Neural crest cell (in vitro differentiated cells): ENCODE measurements around the gene PTHLH. TPM values are rescaled to one million over a fixed set of nuclear protein-coding genes. Genes with fewer than 3 reads are reported as not detected.

Experiments
- DNase-seq: peaks from one replicate; pipeline ENCODE4 v3.0.0; 2021; ENCODE audit warnings: low read depth, mixed read lengths, low spot score
- H3K27ac Mint-ChIP-seq: one replicate; pipeline ENCODE4 v1.8.0; 2021; ENCODE audit warnings: mild to moderate bottlenecking, mixed read lengths; ENCODE audit not compliant: unreplicated experiment
- H3K27me3 Mint-ChIP-seq: 2 replicates; pipeline ENCODE4 v1.8.0; 2021; ENCODE audit warnings: low read depth, mild to moderate bottlenecking, mixed read lengths
- H3K36me3 Mint-ChIP-seq: 2 replicates; pipeline ENCODE4 v1.8.0; 2021; ENCODE audit warnings: low read depth, mild to moderate bottlenecking, mixed read lengths
- H3K4me1 Mint-ChIP-seq: 2 replicates; pipeline ENCODE4 v1.8.0; 2021; ENCODE audit warnings: mixed read lengths
- H3K4me3 Mint-ChIP-seq: one replicate; pipeline ENCODE4 v1.8.0; 2021; ENCODE audit warnings: mild to moderate bottlenecking, mixed read lengths
- H3K9me3 Mint-ChIP-seq: 2 replicates; pipeline ENCODE4 v1.8.0; 2021; ENCODE audit warnings: mixed read lengths
- total RNA-seq: library from RNA; stranded (reverse); gene quantifications from 2 replicates; pipeline ENCODE4 v1.2.1, GENCODE V29; 2021
- TF ChIP-seq, protein P1 (sequence below): fragments of 200-600 bp; sonication (generic); conservative IDR thresholded peaks from 2 replicates; pipeline ENCODE4 v1.5.0; 2021; ENCODE audit warnings: antibody characterized with exemption, mild to moderate bottlenecking

The PTHLH gene
- total RNA-seq, 1 donor from 2014 or later: 0.56 TPM

DNA sequence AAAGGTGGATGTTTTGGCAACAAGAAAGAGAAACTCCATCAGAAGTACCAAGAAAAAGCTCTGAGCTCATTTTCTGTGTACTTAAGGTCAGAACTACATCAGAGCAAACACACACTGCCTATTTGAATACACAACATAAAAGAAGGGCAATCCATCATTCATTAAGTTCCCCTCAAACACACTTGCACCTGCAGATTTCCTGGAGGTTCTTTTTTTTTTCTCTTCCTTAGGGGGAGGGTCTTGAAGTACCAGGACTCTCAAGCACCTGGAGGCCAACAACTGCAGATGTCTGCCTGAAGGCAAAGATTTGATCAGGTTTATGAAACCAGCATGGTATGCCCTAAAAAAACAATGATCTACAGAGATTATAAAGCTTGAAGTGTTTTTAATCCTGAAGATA, 26.1 kb upstream of the PTHLH start:
- H3K9me3 Mint-ChIP-seq: no peaks in the 10 kb centered on the region
- no peaks in the 10 kb centered on the region for H3K4me1 Mint-ChIP-seq
- DNase-seq: no peak
- no peak overlapping the region for H3K27ac Mint-ChIP-seq
- no peaks in the 10 kb centered on the region for H3K27me3 Mint-ChIP-seq
- H3K4me3 Mint-ChIP-seq: no peak overlapping the region
- no peaks in the 10 kb centered on the region for H3K36me3 Mint-ChIP-seq
- TF ChIP-seq, protein P1, sequence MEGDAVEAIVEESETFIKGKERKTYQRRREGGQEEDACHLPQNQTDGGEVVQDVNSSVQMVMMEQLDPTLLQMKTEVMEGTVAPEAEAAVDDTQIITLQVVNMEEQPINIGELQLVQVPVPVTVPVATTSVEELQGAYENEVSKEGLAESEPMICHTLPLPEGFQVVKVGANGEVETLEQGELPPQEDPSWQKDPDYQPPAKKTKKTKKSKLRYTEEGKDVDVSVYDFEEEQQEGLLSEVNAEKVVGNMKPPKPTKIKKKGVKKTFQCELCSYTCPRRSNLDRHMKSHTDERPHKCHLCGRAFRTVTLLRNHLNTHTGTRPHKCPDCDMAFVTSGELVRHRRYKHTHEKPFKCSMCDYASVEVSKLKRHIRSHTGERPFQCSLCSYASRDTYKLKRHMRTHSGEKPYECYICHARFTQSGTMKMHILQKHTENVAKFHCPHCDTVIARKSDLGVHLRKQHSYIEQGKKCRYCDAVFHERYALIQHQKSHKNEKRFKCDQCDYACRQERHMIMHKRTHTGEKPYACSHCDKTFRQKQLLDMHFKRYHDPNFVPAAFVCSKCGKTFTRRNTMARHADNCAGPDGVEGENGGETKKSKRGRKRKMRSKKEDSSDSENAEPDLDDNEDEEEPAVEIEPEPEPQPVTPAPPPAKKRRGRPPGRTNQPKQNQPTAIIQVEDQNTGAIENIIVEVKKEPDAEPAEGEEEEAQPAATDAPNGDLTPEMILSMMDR: no peak

DNA sequence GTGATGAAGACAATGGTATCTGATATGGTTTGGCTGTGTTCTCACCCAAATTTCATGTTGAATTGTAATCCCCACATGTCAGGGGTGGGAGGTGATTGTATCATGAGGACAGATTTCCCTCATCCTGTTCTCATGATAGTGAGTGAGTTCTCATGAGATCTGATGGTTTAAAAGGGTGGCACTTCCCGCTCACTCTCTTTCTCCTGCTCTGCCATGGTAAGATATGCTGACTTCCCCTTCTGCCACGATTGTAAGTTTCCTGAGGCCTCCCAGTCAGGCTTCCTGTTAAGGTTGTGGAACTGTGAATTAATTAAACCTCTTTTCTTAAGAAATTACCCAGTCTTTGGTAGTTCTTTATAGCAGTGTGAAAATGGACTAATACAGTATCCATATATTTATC, 25.6 kb upstream of the PTHLH start:
- H3K36me3 Mint-ChIP-seq: no peaks in the 10 kb centered on the region
- no peaks in the 10 kb centered on the region for H3K27me3 Mint-ChIP-seq
- DNase-seq: no peak
- H3K9me3 Mint-ChIP-seq: no peaks in the 10 kb centered on the region
- no peak overlapping the region for H3K27ac Mint-ChIP-seq
- TF ChIP-seq, protein P1: no peak
- no peaks in the 10 kb centered on the region for H3K4me1 Mint-ChIP-seq
- H3K4me3 Mint-ChIP-seq: no peak overlapping the region

DNA sequence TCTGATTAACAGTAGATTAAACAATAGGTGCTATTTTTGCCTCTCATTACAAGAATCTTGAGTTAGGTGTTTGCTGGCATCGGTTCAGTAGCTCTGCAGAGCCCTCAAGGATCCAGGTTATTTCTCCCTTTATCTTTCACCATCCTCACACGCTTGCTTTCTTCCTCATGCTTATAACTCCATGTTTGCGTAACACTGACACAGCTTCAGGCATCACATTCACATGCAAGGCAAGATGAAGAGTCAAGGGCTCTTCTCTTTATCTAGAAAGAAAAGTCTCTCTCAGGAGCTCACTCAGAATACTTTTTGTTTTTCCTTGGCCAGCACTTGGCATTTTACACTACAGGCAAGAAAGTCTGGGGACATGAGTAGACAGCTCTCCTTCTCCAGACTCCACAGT, 24.2 kb upstream of the PTHLH start:
- TF ChIP-seq, protein P1: no peak
- H3K4me1 Mint-ChIP-seq: no peaks in the 10 kb centered on the region
- H3K36me3 Mint-ChIP-seq: no peaks in the 10 kb centered on the region
- no peaks in the 10 kb centered on the region for H3K9me3 Mint-ChIP-seq
- H3K27ac Mint-ChIP-seq: no peak overlapping the region
- no peak overlapping the region for H3K4me3 Mint-ChIP-seq
- DNase-seq: no peak
- H3K27me3 Mint-ChIP-seq: no peaks in the 10 kb centered on the region

DNA sequence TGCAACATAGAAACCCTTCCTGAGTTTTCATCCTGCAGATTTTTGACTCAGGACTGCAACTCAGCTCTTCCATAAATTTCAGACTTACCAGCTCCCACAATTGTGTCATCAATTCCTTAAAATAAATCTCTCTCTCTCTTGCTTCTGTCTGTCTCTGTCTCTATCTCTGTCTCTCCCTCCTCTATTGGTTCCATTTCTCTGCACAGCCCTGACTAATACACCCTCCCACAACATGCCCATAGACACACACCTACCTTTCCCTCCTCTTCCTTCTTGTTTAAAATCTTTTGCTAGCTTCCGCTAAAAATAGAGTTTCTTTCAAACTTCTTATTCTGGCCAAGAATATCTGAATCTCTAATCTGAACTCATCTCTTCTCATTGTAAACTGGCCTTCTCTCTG, 22.9 kb upstream of the PTHLH start:
- Mint-ChIP-seq H3K4me3 (no peak overlapping the region), H3K9me3 (no peaks in the 10 kb centered on the region), H3K36me3 (no peaks in the 10 kb centered on the region), H3K4me1 (no peaks in the 10 kb centered on the region), H3K27me3 (no peaks in the 10 kb centered on the region), H3K27ac (no peak overlapping the region)
- TF ChIP-seq, protein P1: no peak
- DNase-seq: no peak

DNA sequence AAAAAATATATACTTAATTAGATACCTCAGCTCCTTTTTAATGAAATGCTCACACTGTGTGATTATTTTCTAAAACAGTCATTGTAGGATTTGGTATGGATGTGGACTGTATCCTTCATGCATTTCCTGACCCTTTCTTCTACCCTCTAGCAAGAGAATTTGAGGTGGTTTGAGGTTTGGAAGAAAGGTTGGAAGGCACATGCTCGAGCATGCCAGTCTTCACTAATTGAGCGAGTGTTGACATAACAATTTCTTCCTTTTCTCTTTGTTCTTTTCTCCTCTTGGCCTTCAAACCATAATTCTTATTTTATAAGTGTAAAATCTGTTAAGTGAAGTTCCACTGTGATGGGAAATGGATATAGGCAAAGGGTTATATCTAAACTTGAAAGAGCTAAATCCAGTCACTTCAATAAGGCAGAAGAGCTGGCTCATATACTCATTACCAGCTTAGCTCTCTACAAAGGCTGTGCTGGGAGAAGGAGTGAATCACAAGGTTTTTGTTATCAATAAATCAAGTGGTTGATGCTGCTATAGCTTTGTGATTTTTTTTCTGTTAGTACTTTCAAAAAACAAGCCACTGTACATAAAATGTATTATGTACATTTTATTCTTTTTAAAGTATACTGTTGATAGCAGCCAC, 16.2 kb upstream of the PTHLH start:
- TF ChIP-seq, protein P1: no peak
- Mint-ChIP-seq H3K27ac (no peak overlapping the region), H3K9me3 (no peaks in the 10 kb centered on the region), H3K27me3 (peaks cover 4% of the 10 kb centered on the region), H3K36me3 (no peaks in the 10 kb centered on the region), H3K4me1 (no peaks in the 10 kb centered on the region), H3K4me3 (no peak overlapping the region)
- no peak for DNase-seq

DNA sequence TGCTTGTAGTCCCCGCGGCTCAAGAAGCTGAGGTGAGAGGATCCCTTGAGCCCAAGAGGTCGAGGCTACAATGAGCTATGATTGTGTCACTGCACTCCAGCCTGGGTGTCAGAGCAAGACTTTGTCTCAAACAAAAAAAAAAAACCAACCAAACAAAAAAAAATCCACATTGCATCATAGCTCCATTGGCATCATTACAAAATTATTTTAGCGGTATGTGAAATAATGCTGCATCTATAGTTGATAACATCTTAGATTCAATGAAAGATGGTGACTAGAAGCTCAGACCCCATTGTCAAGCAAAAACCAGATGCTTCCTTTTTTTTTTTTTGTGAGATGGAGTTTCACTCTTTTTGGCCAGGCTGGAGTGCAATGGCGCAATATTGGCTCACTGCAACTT, 14.8 kb upstream of the PTHLH start:
- TF ChIP-seq, protein P1: no peak
- peaks cover 14% of the 10 kb centered on the region for H3K27me3 Mint-ChIP-seq
- no peak overlapping the region for H3K4me3 Mint-ChIP-seq
- no peaks in the 10 kb centered on the region for H3K36me3 Mint-ChIP-seq
- no peaks in the 10 kb centered on the region for H3K4me1 Mint-ChIP-seq
- H3K9me3 Mint-ChIP-seq: peaks cover 2% of the 10 kb centered on the region
- no peak overlapping the region for H3K27ac Mint-ChIP-seq
- DNase-seq: no peak
